ENCODE measurements around the gene HLA-DQA2.
A peak's percentile ranks its signal among the peaks of the same experiment; 100 is the strongest.

GRCh38 chr6:32700391-32701040, 40.7 kb upstream of the HLA-DQA2 start:
- TF ChIP-seq POLR2A (IDR thresholded peaks at IDR 0.05) (no peak), CTCF (IDR thresholded peaks at IDR 0.05) (peak; percentile 36 to 69 (median 53))

Measured in tibial nerve (tissue), 3 donors.